ENCODE measurements around the gene SCP2D1. TPM values are rescaled to one million over a fixed set of nuclear protein-coding genes. Genes with fewer than 3 reads are reported as not detected.

Gene SCP2D1
- total and polyA plus RNA-seq, 9 of the 15 experiments (the other 6 are each of a cell fraction or from before 2014, with no cell fraction given): not detected

DNA sequence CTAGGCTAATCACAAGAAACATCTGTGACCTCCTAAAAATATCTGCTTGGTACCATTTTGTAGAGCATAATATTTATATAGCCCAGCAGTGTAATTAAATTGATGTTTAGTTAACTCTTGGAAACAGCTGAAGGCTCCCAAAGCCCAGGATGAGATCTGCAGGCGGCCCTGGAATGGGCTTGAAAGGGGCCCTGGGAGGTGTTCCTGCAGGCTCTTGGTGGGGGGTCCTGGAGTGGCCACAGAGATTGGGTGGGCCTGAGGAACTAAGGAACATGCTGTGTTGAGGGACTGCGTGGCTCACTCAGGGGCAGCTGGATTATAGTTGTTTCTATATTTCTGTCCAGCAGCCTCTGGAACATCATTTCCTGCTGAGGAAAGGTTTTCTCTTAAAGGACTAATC, 9.2 kb downstream of the SCP2D1 start:
- Histone ChIP-seq H3K36me3 (ENCODE audit: control insufficient read depth, insufficient read depth, low read length) (no peaks in the 10 kb centered on the region), H3K4me3 (no peak overlapping the region), H3K4me2 (ENCODE audit: insufficient read depth, low read length) (no peak overlapping the region), H3K79me2 (ENCODE audit: control insufficient read depth, insufficient read depth, low read length) (no peaks in the 10 kb centered on the region), H2AFZ (ENCODE audit: low read depth, low read length) (no peak overlapping the region), H3K27me3 (ENCODE audit: control insufficient read depth in 2 of 2, insufficient read depth in 2 of 2, low read length in 2 of 2) (no peaks in the 10 kb centered on the region), H3K9me3 (replicated peaks; ENCODE audit: control insufficient read depth, insufficient read depth, low read depth, low read length) (no peaks in the 10 kb centered on the region), H3K9ac (ENCODE audit: insufficient read depth in 1 of 2, low read depth in 2 of 2, low read length in 2 of 2) (no peak overlapping the region), H3K27ac (ENCODE audit: extremely low read depth, low read depth, low read length) (no peak overlapping the region), H3K4me1 (replicated peaks in 1 of 2; ENCODE audit: control insufficient read depth in 2 of 2, insufficient read depth in 2 of 2, low read length in 2 of 2) (no peaks in the 10 kb centered on the region), H4K20me1 (replicated peaks; ENCODE audit: control insufficient read depth, insufficient read depth, low read length) (no peaks in the 10 kb centered on the region), H3K9me1 (ENCODE audit: control insufficient read depth, insufficient read depth, low read length) (no peaks in the 10 kb centered on the region)
- DNase-seq (ENCODE audit: extremely low read depth in 1 of 4, low spot score in 3 of 4): no peak
- intact Hi-C loops (cut with micrococcal nuclease): no loop called here
- no TSS peak for BruUV-seq (replicated peaks)
- ATAC-seq: no peak
- ChIA-PET CTCF (ENCODE audit: low intra/inter-chr PET ratio) (no interaction called here), POLR2A (no interaction called here)
- no peak for FAIRE-seq
- TF ChIP-seq CBX5 (IDR thresholded peaks at IDR 0.05; ENCODE audit: borderline replicate concordance, low read depth) (no peak), ELK1 (CRISPR knock-in tag; IDR thresholded peaks at IDR 0.05) (no peak), E2F3 (CRISPR knock-in tag; IDR thresholded peaks at IDR 0.05) (no peak), SMARCE1 (IDR thresholded peaks at IDR 0.05) (no peak), FOSL1 (tag; conservative IDR thresholded peaks at IDR 0.05) (no peak), RBM25 (IDR thresholded peaks at IDR 0.05; ENCODE audit: low read depth, low read length, severe bottlenecking) (no peak), POLR2AphosphoS2 (IDR thresholded peaks at IDR 0.05; ENCODE audit: low read length) (no peak), ARID3A (IDR thresholded peaks at IDR 0.05; ENCODE audit: borderline replicate concordance, low read depth, low read length) (no peak), HOXB6 (CRISPR knock-in tag; IDR thresholded peaks at IDR 0.05; ENCODE audit: borderline replicate concordance) (no peak), RBM14 (IDR thresholded peaks at IDR 0.05; ENCODE audit: borderline replicate concordance, insufficient read depth, low read depth, low read length) (no peak), MTA2 (IDR thresholded peaks at IDR 0.05; ENCODE audit: low read depth) (no peak), STAG1 (CRISPR knock-in tag; IDR thresholded peaks at IDR 0.05; ENCODE audit: borderline replicate concordance) (no peak)
- WGBS (ENCODE audit: insufficient coverage, low coverage, missing lambda C conversion rate): 0% methylated on average over 2 of the region's 2 CpGs
- in situ Hi-C loops (cut with MboI): no loop called here

Measured in K562 (cell line).